PC-3 (cell line): ENCODE measurements around the gene PDCL3. TPM values are rescaled to one million over a fixed set of nuclear protein-coding genes. Genes with fewer than 3 reads are reported as not detected.

Source experiments
- ATAC-seq: fragments of 200-7000 bp; cut with Tn5 transposase; 2 replicates; pipeline ENCODE4 v1.9.1; 2020; ENCODE audit warnings: mild to moderate bottlenecking, moderate library complexity
- BruUV-seq: library from RNA; stranded (reverse); fragments of 400-500 nt; replicated peaks from 2 replicates; lab custom pipeline; 2021; lab: Mats Ljungman, UMichigan
- CTCF ChIA-PET: fragments of 300-600 bp; sonication (Branson Sonifier 250); formaldehyde crosslinking; loops from one replicate; lab custom pipeline; 2022; ENCODE audit warnings: antibody characterized with exemption; lab: Charles Lee
- POLR2A ChIA-PET: fragments of 300-600 bp; sonication (Branson Sonifier 250); formaldehyde crosslinking; loops from one replicate; lab custom pipeline; 2022; ENCODE audit warnings: antibody characterized with exemption; ENCODE audit not compliant: unreplicated experiment; lab: Charles Lee
- DNase-seq: peaks from one replicate; pipeline ENCODE4 v3.0.0-alpha.2; 2015
- H2AFZ ChIP-seq: fragments of 300-600 bp; sonication (generic); 2 replicates; pipeline ENCODE4 v1.6.0; 2016; ENCODE audit warnings: antibody characterized with exemption, low read length
- H3F3A ChIP-seq: fragments of 300-600 bp; sonication (generic); one replicate; pipeline ENCODE4 v1.6.0; 2017; ENCODE audit warnings: antibody characterized with exemption, low read length, control low read depth, mild to moderate bottlenecking; ENCODE audit not compliant: unreplicated experiment
- H3K27ac ChIP-seq: fragments of 300-600 bp; sonication (generic); 2 replicates; pipeline ENCODE4 v1.5.1; 2016; ENCODE audit warnings: mild to moderate bottlenecking, low read length
- H3K27me3 ChIP-seq: fragments of 300-600 bp; sonication (generic); 2 replicates; pipeline ENCODE4 v1.6.1; 2016; ENCODE audit warnings: low read length, mixed read lengths
- H3K36me3 ChIP-seq: fragments of 300-600 bp; sonication (generic); 2 replicates; pipeline ENCODE4 v1.6.1; 2016; ENCODE audit warnings: low read depth, mixed run types, low read length, mixed read lengths
- H3K4me1 ChIP-seq: fragments of 300-600 bp; sonication (generic); 2 replicates; pipeline ENCODE4 v1.5.1; 2016; ENCODE audit warnings: low read length; ENCODE audit not compliant: insufficient read depth
- H3K4me2 ChIP-seq: fragments of 300-600 bp; sonication (generic); 2 replicates; pipeline ENCODE4 v1.6.0; 2016; ENCODE audit warnings: low read length
- H3K4me3 ChIP-seq: fragments of 300-600 bp; sonication (generic); 2 replicates; pipeline ENCODE4 v1.5.1; 2016; ENCODE audit warnings: mild to moderate bottlenecking, low read length, mixed read lengths
- H3K79me2 ChIP-seq: fragments of 300-600 bp; sonication (generic); 2 replicates; pipeline ENCODE4 v1.6.1; 2017; ENCODE audit warnings: low read length, mixed read lengths
- H3K9ac ChIP-seq: fragments of 300-600 bp; sonication (generic); 2 replicates; pipeline ENCODE4 v1.6.0; 2016; ENCODE audit warnings: mild to moderate bottlenecking, low read length
- H3K9me2 ChIP-seq: fragments of 300-600 bp; sonication (generic); replicated peaks from 2 replicates; pipeline ENCODE4 v1.6.1; 2016; ENCODE audit warnings: mixed run types, low read length, mixed read lengths
- H3K9me3 ChIP-seq: fragments of 300-600 bp; sonication (generic); 2 replicates; pipeline ENCODE4 v1.6.1; 2016; ENCODE audit warnings: low read length, mixed read lengths
- H4K20me1 ChIP-seq: fragments of 300-600 bp; sonication (generic); 2 replicates; pipeline ENCODE4 v1.6.1; 2016; ENCODE audit warnings: low read length, mixed read lengths
- EZH2 ChIP-seq: fragments of 300-600 bp; sonication (generic); IDR thresholded peaks from one replicate; pipeline ENCODE4 v1.6.1; 2017; ENCODE audit warnings: antibody characterized with exemption, mild to moderate bottlenecking, low read length; ENCODE audit not compliant: unreplicated experiment
- EZH2phosphoT487 ChIP-seq: fragments of 300-600 bp; sonication (generic); IDR thresholded peaks from 2 replicates; pipeline ENCODE4 v1.6.1; 2018; ENCODE audit warnings: mild to moderate bottlenecking, antibody characterized with exemption, low read length, borderline replicate concordance
- intact Hi-C: fragments of 100-400 bp; cut with micrococcal nuclease; formaldehyde crosslinking; loops from 2 replicates; pipeline ENCODE4 v1.9.0; 2023
- total RNA-seq: library from RNA; depleted of rRNA; stranded (reverse); fragments of >200 nt; gene quantifications from 2 replicates; pipeline ENCODE4 v1.2.3, GENCODE V29; 2014
- TF ChIP-seq, protein P1 (sequence below): fragments of 300-600 bp; sonication (generic); conservative IDR thresholded peaks from 2 replicates; pipeline ENCODE4 v1.5.1; 2017; ENCODE audit warnings: antibody characterized with exemption, low read depth, mild to moderate bottlenecking, low read length

The PDCL3 gene
- total RNA-seq, 1 experiment from 2014 or later: 27.2 TPM

DNA sequence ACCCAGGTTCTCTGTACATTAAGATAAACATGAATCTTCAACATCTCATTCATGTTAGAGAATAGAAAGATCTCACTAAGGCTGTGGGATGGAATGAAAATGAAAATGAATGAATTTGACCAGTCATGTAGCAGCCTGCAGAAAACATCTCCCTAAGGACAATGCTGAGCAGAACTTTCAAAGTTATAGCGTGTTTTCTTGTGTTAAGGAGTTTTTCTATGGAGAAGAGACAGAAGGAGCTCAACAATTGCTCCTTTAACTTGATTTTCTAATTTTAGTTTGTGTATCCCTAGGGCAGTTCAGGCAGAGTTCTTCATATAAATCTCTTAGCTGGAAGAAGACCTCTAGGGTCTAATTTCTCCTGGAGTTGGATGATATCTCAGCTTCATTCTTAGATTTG, 45.2 kb upstream of the PDCL3 start:
- intact Hi-C loops: no loop called here
- no peaks in the 10 kb centered on the region for H3K4me1 ChIP-seq
- no peak overlapping the region for H3K9ac ChIP-seq
- no TSS peak for BruUV-seq
- H3K27ac ChIP-seq: no peak overlapping the region
- POLR2A ChIA-PET: no interaction called here
- DNase-seq: no peak
- CTCF ChIA-PET: no interaction called here
- TF ChIP-seq EZH2phosphoT487 (no peak), EZH2 (no peak)
- TF ChIP-seq, protein P1, sequence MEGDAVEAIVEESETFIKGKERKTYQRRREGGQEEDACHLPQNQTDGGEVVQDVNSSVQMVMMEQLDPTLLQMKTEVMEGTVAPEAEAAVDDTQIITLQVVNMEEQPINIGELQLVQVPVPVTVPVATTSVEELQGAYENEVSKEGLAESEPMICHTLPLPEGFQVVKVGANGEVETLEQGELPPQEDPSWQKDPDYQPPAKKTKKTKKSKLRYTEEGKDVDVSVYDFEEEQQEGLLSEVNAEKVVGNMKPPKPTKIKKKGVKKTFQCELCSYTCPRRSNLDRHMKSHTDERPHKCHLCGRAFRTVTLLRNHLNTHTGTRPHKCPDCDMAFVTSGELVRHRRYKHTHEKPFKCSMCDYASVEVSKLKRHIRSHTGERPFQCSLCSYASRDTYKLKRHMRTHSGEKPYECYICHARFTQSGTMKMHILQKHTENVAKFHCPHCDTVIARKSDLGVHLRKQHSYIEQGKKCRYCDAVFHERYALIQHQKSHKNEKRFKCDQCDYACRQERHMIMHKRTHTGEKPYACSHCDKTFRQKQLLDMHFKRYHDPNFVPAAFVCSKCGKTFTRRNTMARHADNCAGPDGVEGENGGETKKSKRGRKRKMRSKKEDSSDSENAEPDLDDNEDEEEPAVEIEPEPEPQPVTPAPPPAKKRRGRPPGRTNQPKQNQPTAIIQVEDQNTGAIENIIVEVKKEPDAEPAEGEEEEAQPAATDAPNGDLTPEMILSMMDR: no peak
- H2AFZ ChIP-seq: no peak overlapping the region
- no peaks in the 10 kb centered on the region for H3K9me2 ChIP-seq
- H3F3A ChIP-seq: no peaks in the 10 kb centered on the region
- no peaks in the 10 kb centered on the region for H4K20me1 ChIP-seq
- H3K79me2 ChIP-seq: no peaks in the 10 kb centered on the region
- no peaks in the 10 kb centered on the region for H3K9me3 ChIP-seq
- no peak overlapping the region for H3K4me3 ChIP-seq
- no peak for ATAC-seq
- no peaks in the 10 kb centered on the region for H3K36me3 ChIP-seq
- H3K4me2 ChIP-seq: no peak overlapping the region
- H3K27me3 ChIP-seq: peaks cover 17% of the 10 kb centered on the region

DNA sequence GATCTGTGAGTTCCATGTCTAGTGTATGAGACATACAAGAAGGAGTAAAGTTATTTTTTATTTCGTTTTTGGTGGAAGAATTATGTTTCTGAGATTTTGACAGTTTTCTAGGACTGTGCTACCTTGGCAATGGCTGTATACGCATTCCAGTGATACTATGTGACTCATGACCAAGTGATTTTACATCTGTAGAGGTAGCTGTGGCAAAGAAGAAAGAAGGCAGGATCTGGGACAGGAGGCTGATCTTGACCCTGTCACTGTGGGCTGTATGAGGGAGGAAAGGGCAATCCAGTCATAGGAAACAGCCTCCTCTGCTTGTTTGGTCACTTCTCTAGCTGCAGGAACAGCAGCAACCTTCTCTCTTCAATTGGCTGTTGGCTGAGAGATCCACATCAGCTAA, 44.0 kb upstream of the PDCL3 start:
- CTCF ChIA-PET: no interaction called here
- H2AFZ ChIP-seq: no peak overlapping the region
- no peak overlapping the region for H3K4me3 ChIP-seq
- no peaks in the 10 kb centered on the region for H3F3A ChIP-seq
- peak; percentile 24 for DNase-seq
- no TSS peak for BruUV-seq
- H3K9ac ChIP-seq: no peak overlapping the region
- intact Hi-C loops: no loop called here
- H3K9me2 ChIP-seq: no peaks in the 10 kb centered on the region
- POLR2A ChIA-PET: no interaction called here
- no peaks in the 10 kb centered on the region for H3K79me2 ChIP-seq
- H3K9me3 ChIP-seq: no peaks in the 10 kb centered on the region
- no peaks in the 10 kb centered on the region for H3K36me3 ChIP-seq
- H4K20me1 ChIP-seq: no peaks in the 10 kb centered on the region
- TF ChIP-seq EZH2 (no peak), EZH2phosphoT487 (no peak)
- TF ChIP-seq, protein P1: no peak
- peaks cover 17% of the 10 kb centered on the region for H3K27me3 ChIP-seq
- no peak overlapping the region for H3K27ac ChIP-seq
- ATAC-seq: no peak
- no peak overlapping the region for H3K4me2 ChIP-seq
- H3K4me1 ChIP-seq: no peaks in the 10 kb centered on the region

DNA sequence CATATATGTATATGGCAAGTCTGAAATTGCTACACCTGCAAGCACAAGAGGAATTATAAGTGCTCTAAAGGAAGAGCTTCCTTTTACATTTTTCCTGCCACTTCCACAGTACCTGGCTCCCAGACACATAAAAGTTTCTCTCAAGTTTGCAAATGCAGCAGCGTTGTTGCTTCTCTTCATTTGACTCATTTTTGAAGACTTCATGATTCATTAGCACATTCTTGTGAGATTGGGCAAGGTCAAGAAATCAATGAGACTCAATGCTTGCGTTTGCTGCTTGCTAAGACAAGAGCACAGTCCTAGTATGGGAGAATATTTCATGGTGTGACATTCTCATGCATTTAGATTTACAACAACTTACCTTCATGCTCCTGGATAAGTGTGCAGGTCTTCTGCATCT, 42.6 kb upstream of the PDCL3 start:
- DNase-seq (peak; percentile 11), ATAC-seq (no peak)
- no TSS peak for BruUV-seq
- Histone ChIP-seq H3K9me3 (no peaks in the 10 kb centered on the region), H3K9me2 (no peaks in the 10 kb centered on the region), H3K27ac (no peak overlapping the region), H3F3A (no peaks in the 10 kb centered on the region), H3K27me3 (peaks cover 17% of the 10 kb centered on the region), H3K79me2 (no peaks in the 10 kb centered on the region), H3K4me2 (no peak overlapping the region), H3K36me3 (no peaks in the 10 kb centered on the region), H3K4me3 (no peak overlapping the region), H2AFZ (no peak overlapping the region), H4K20me1 (no peaks in the 10 kb centered on the region), H3K4me1 (no peaks in the 10 kb centered on the region), H3K9ac (no peak overlapping the region)
- intact Hi-C loops: no loop called here
- ChIA-PET POLR2A (no interaction called here), CTCF (no interaction called here)
- TF ChIP-seq EZH2: no peak
- TF ChIP-seq, protein P1: no peak
- TF ChIP-seq EZH2phosphoT487: no peak
